GM23338 (cell line): ENCODE measurements around the gene TNNI3. TPM values are rescaled to one million over a fixed set of nuclear protein-coding genes. Genes with fewer than 3 reads are reported as not detected.

ENCODE experiments used
- ATAC-seq: fragments of 200-7000 bp; cut with Tn5 transposase; 3 replicates; pipeline ENCODE4 v1.9.1; 2020
- DNase-seq: peaks from one replicate; pipeline ENCODE4 v3.0.0-alpha.2; 2015; ENCODE audit warnings: low spot score
- H2AFZ ChIP-seq: fragments of 200-600 bp; sonication (generic); 2 replicates; pipeline ENCODE4 v1.8.0; 2016; ENCODE audit warnings: antibody characterized with exemption, mild to moderate bottlenecking, moderate library complexity
- H3F3A ChIP-seq: fragments of 200-600 bp; sonication (generic); replicated peaks from 2 replicates; pipeline ENCODE4 v1.8.0; 2017; ENCODE audit warnings: antibody characterized with exemption, mixed run types, low read depth
- H3K27ac ChIP-seq: fragments of 200-600 bp; sonication (generic); 2 replicates; pipeline ENCODE4 v1.6.1; 2016; ENCODE audit warnings: low read depth
- H3K27me3 ChIP-seq: fragments of 200-600 bp; sonication (generic); 2 replicates; pipeline ENCODE4 v1.8.0; 2016; ENCODE audit warnings: mild to moderate bottlenecking, mixed run types, moderate library complexity; ENCODE audit not compliant: insufficient read depth
- H3K36me3 ChIP-seq: fragments of 200-600 bp; sonication (generic); 2 replicates; pipeline ENCODE4 v1.8.0; 2016; ENCODE audit warnings: mild to moderate bottlenecking; ENCODE audit not compliant: insufficient read depth
- H3K4me1 ChIP-seq: fragments of 200-600 bp; sonication (generic); 2 replicates; pipeline ENCODE4 v1.8.0; 2016; ENCODE audit warnings: mild to moderate bottlenecking, moderate library complexity; ENCODE audit not compliant: insufficient read depth
- H3K4me2 ChIP-seq: fragments of 200-600 bp; sonication (generic); 2 replicates; pipeline ENCODE4 v1.7.1; 2017; ENCODE audit warnings: mixed run types
- H3K4me3 ChIP-seq: fragments of 200-600 bp; sonication (generic); 2 replicates; pipeline ENCODE4 v1.6.1; 2016; ENCODE audit warnings: mixed run types
- H3K79me2 ChIP-seq: fragments of 200-600 bp; sonication (generic); replicated peaks from 2 replicates; pipeline ENCODE4 v1.8.0; 2017; ENCODE audit warnings: mild to moderate bottlenecking; ENCODE audit not compliant: insufficient read depth
- H3K9me2 ChIP-seq: fragments of 200-600 bp; sonication (generic); 2 replicates; pipeline ENCODE4 v1.8.0; 2017; ENCODE audit not compliant: insufficient read depth
- H4K20me1 ChIP-seq: fragments of 200-600 bp; sonication (generic); replicated peaks from 2 replicates; pipeline ENCODE4 v1.8.0; 2017; ENCODE audit warnings: mild to moderate bottlenecking; ENCODE audit not compliant: insufficient read depth
- H3K27ac Mint-ChIP-seq: 2 replicates; pipeline ENCODE4 v1.8.0; 2020; ENCODE audit warnings: inconsistent platforms, mild to moderate bottlenecking, moderate library complexity, mixed read lengths
- H3K27me3 Mint-ChIP-seq: 3 replicates; pipeline ENCODE4 v1.8.0; 2022; ENCODE audit warnings: low read depth, mild to moderate bottlenecking, moderate library complexity, mixed read lengths, inconsistent platforms; ENCODE audit not compliant: insufficient read depth, poor library complexity
- H3K36me3 Mint-ChIP-seq: 3 replicates; pipeline ENCODE4 v1.8.0; 2021; ENCODE audit warnings: low read depth, mild to moderate bottlenecking, inconsistent platforms, moderate library complexity, mixed read lengths
- H3K4me1 Mint-ChIP-seq: 3 replicates; pipeline ENCODE4 v1.8.0; 2020; ENCODE audit warnings: mild to moderate bottlenecking, inconsistent platforms, mixed read lengths
- H3K4me3 Mint-ChIP-seq: 3 replicates; pipeline ENCODE4 v1.8.0; 2021; ENCODE audit warnings: moderate library complexity, mild to moderate bottlenecking, inconsistent platforms, mixed read lengths
- H3K9me3 Mint-ChIP-seq: 3 replicates; pipeline ENCODE4 v1.8.0; 2020; ENCODE audit warnings: moderate library complexity, mild to moderate bottlenecking, inconsistent platforms, mixed read lengths
- CREB1 ChIP-seq: fragments of 250-450 bp; sonication (Bioruptor Pico); IDR thresholded peaks from 2 replicates; pipeline ENCODE4 v1.5.0; 2020; ENCODE audit warnings: low read depth, mild to moderate bottlenecking, moderate library complexity
- CTCF ChIP-seq, 2 experiments: fragments of 200-600 bp in 1 of 2; sonication (generic) in 1 of 2; conservative IDR thresholded peaks; 2 replicates each; pipeline versions ENCODE4 v1.5.1 to v1.6.1; 2016 to 2017; ENCODE audit warnings: antibody characterized with exemption in 2 of 2, low read depth in 2 of 2, mild to moderate bottlenecking in 2 of 2, moderate library complexity in 1 of 2
- ETS1 ChIP-seq: IDR thresholded peaks from 2 replicates; pipeline ENCODE4 v1.6.1; 2016; ENCODE audit warnings: antibody characterized with exemption
- REST ChIP-seq: IDR thresholded peaks from one replicate; pipeline ENCODE4 v1.6.1; 2018; ENCODE audit warnings: antibody characterized with exemption; ENCODE audit not compliant: unreplicated experiment
- ZNF331 ChIP-seq: fragments of 250-450 bp; sonication (Bioruptor Pico); IDR thresholded peaks from 2 replicates; pipeline ENCODE4 v1.5.0; 2020; ENCODE audit warnings: low read depth, mild to moderate bottlenecking, moderate library complexity
- ZNF462 ChIP-seq: fragments of 250-450 bp; sonication (Bioruptor Pico); IDR thresholded peaks from 2 replicates; pipeline ENCODE4 v1.5.0; 2020; ENCODE audit warnings: mild to moderate bottlenecking, moderate library complexity
- polyA plus RNA-seq: library from polyadenylated mRNA; unstranded; fragments of >200 nt; fragmentation: Nextera tagmentation; extraction: Ambion mirVana; gene quantifications from 2 replicates; pipeline ENCODE4 v1.2.1, GENCODE V29; 2016
- total RNA-seq: library from RNA; depleted of rRNA; stranded (reverse); fragments of >200 nt; shearing (Covaris generic); gene quantifications from 2 replicates; pipeline ENCODE4 v1.2.3, GENCODE V29; 2014

Gene TNNI3
- total and polyA plus RNA-seq, 2 experiments from 2014 or later = 21.5 to 150 TPM

- DNase-seq = peak; percentile 91
- no peaks in the 10 kb centered on the region for H3K9me2 ChIP-seq
- H3K27me3 ChIP-seq = peaks cover 9% of the 10 kb centered on the region; the same call in 1 of the 2 replicates
- peaks cover 30% of the 10 kb centered on the region for H3K4me1 Mint-ChIP-seq
- no peaks in the 10 kb centered on the region; the same call in 1 of the 2 replicates for H4K20me1 ChIP-seq
- ATAC-seq = peak; percentile 31
- no peaks in the 10 kb centered on the region for H3K36me3 ChIP-seq
- H3K27ac Mint-ChIP-seq = no peak overlapping the region
- peaks cover 13% of the 10 kb centered on the region; the same call in 1 of the 2 replicates for H3F3A ChIP-seq
- peaks cover 17% of the 10 kb centered on the region for H3K27me3 Mint-ChIP-seq
- H3K36me3 Mint-ChIP-seq = peaks cover 11% of the 10 kb centered on the region
- H3K4me3 Mint-ChIP-seq = peak overlapping the region; percentile 65
- no peaks in the 10 kb centered on the region; the same call in 2 of the 3 replicates for H3K9me3 Mint-ChIP-seq
- H3K27ac ChIP-seq = no peak overlapping the region
- H3K4me2 ChIP-seq = peak overlapping the region; percentile 74
- peak; percentile 75 to 79 for TF ChIP-seq CTCF (conservative IDR thresholded peaks at IDR 0.05; ENCODE audit: low read depth in 2 of 2)
- 0 out of 2 replicates have a peak, but pooled peaks have one; percentile 29 for TF ChIP-seq CREB1 (CRISPR knock-in tag)
- TF ChIP-seq ZNF331 (CRISPR knock-in tag) = no peak
- no peaks in the 10 kb centered on the region for H3K79me2 ChIP-seq
- H3K4me1 ChIP-seq = peaks cover 25% of the 10 kb centered on the region
- H3K4me3 ChIP-seq = peak overlapping the region; percentile 74
- no peak overlapping the region for H2AFZ ChIP-seq
These were observed 11.3 kb downstream of the TNNI3 start for GRCh38 chr19:55146078-55146704.

- Histone ChIP-seq H3K4me3 (peak overlapping the region; percentile 74; the same call in 1 of the 2 replicates), H3K9me2 (no peaks in the 10 kb centered on the region), H3K79me2 (no peaks in the 10 kb centered on the region), H3F3A (peaks cover 11% of the 10 kb centered on the region; the same call in 1 of the 2 replicates), H4K20me1 (no peaks in the 10 kb centered on the region; the same call in 1 of the 2 replicates), H3K4me1 (peaks cover 22% of the 10 kb centered on the region), H3K4me2 (peak overlapping the region; percentile 66; the same call in 1 of the 2 replicates), H2AFZ (no peak overlapping the region), H3K27me3 (peaks cover 13% of the 10 kb centered on the region; the same call in 1 of the 2 replicates), H3K27ac (no peak overlapping the region), H3K36me3 (no peaks in the 10 kb centered on the region)
- ATAC-seq (no peak), DNase-seq (no peak)
- no peak for TF ChIP-seq REST
- TF ChIP-seq CREB1 (CRISPR knock-in tag) = no peak
- no peak for TF ChIP-seq ETS1
- no peak for TF ChIP-seq ZNF462
- Mint-ChIP-seq H3K9me3 (no peaks in the 10 kb centered on the region; the same call in 2 of the 3 replicates), H3K36me3 (peaks cover 14% of the 10 kb centered on the region), H3K27me3 (peaks cover 15% of the 10 kb centered on the region), H3K27ac (no peak overlapping the region), H3K4me3 (peak overlapping the region; percentile 65), H3K4me1 (peaks cover 30% of the 10 kb centered on the region)
These were observed 12.3 kb downstream of the TNNI3 start for GRCh38 chr19:55145232-55145631.
